ENCODE results near the gene COG7. TPM values are rescaled to one million over a fixed set of nuclear protein-coding genes. Genes with fewer than 3 reads are reported as not detected.

Gene COG7
- total RNA-seq, 6 experiments from 2014 or later, result 17.7 to 21.2 (median 19.7) TPM

- Mint-ChIP-seq H3K4me1 (ENCODE audit: low read depth) (no peaks in the 10 kb centered on the region), H3K9me3 (no peaks in the 10 kb centered on the region), H3K27ac (no peak overlapping the region), H3K27me3 (ENCODE audit: insufficient read depth) (peaks cover 10% of the 10 kb centered on the region), H3K4me3 (no peak overlapping the region), H3K36me3 (ENCODE audit: low read depth) (no peaks in the 10 kb centered on the region)
- DNase-seq, result no peak
- TF ChIP-seq CTCF (IDR thresholded peaks at IDR 0.05), result no peak
Measured at GRCh38 chr16:23362460-23363317, 90.3 kb downstream of the COG7 start.

- TF ChIP-seq CTCF (IDR thresholded peaks at IDR 0.05), result no peak
Measured at GRCh38 chr16:23359092-23359760, 93.8 kb downstream of the COG7 start.

DNA sequence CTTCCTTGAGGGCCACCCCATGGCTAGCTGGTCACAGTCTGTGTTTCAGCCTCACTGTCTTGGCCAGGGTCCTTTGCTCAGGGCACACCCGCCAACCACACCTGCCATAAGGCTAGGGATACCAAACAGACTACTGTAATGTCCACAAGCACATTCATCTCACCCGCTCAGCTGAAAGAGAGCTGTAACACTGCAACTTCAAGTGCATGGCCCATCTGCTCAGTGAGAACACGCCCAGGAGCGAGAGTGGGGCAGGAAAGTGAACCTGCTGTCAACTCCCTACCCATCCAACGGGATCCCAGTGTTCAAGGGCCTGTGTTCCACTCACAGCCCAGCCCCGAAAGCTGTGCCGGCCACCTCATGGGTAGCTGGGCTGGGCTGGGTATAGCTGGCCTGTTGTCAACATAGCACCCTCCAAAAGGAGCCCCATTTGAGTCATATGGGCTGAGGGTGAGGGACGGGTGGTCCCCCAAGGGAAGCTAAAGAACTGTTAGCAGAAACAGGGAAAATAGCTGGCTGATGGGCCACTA, 95.2 kb downstream of the COG7 start:
- Mint-ChIP-seq H3K4me3 (no peak overlapping the region), H3K36me3 (ENCODE audit: low read depth) (no peaks in the 10 kb centered on the region), H3K27ac (no peak overlapping the region), H3K27me3 (ENCODE audit: insufficient read depth) (peaks cover 10% of the 10 kb centered on the region), H3K9me3 (no peaks in the 10 kb centered on the region), H3K4me1 (ENCODE audit: low read depth) (no peaks in the 10 kb centered on the region)
- no peak for DNase-seq
- no peak for TF ChIP-seq CTCF (IDR thresholded peaks at IDR 0.05)

More at GRCh38 chr16:23359092-23359760, 93.8 kb downstream of the COG7 start:
- H3K4me3 Mint-ChIP-seq, result no peak overlapping the region
- no peak for DNase-seq
- H3K9me3 Mint-ChIP-seq, result no peaks in the 10 kb centered on the region
- H3K27ac Mint-ChIP-seq, result no peak overlapping the region
- no peaks in the 10 kb centered on the region for H3K4me1 Mint-ChIP-seq (ENCODE audit: low read depth)
- H3K36me3 Mint-ChIP-seq (ENCODE audit: low read depth), result no peaks in the 10 kb centered on the region
- H3K27me3 Mint-ChIP-seq (ENCODE audit: insufficient read depth), result peaks cover 9% of the 10 kb centered on the region

- no peak overlapping the region for H3K4me3 Mint-ChIP-seq
- TF ChIP-seq CTCF (IDR thresholded peaks at IDR 0.05), result no peak
- H3K27ac Mint-ChIP-seq, result no peak overlapping the region
- no peaks in the 10 kb centered on the region for H3K4me1 Mint-ChIP-seq (ENCODE audit: low read depth)
- no peaks in the 10 kb centered on the region for H3K9me3 Mint-ChIP-seq
- H3K36me3 Mint-ChIP-seq (ENCODE audit: low read depth), result no peaks in the 10 kb centered on the region
- no peak for DNase-seq
- H3K27me3 Mint-ChIP-seq (ENCODE audit: insufficient read depth), result peaks cover 10% of the 10 kb centered on the region
Measured at GRCh38 chr16:23356941-23357340, 96.0 kb downstream of the COG7 start.

GRCh38 chr16:23355106-23355670, 97.8 kb downstream of the COG7 start:
- H3K9me3 Mint-ChIP-seq, result no peaks in the 10 kb centered on the region
- peaks cover 16% of the 10 kb centered on the region for H3K27me3 Mint-ChIP-seq (ENCODE audit: insufficient read depth)
- H3K36me3 Mint-ChIP-seq (ENCODE audit: low read depth), result no peaks in the 10 kb centered on the region
- H3K4me3 Mint-ChIP-seq, result no peak overlapping the region
- no peak for DNase-seq
- TF ChIP-seq CTCF (IDR thresholded peaks at IDR 0.05), result no peak
- no peak overlapping the region for H3K27ac Mint-ChIP-seq
- H3K4me1 Mint-ChIP-seq (ENCODE audit: low read depth), result no peaks in the 10 kb centered on the region
